ENCODE results near the gene LCN2. TPM values are rescaled to one million over a fixed set of nuclear protein-coding genes. Genes with fewer than 3 reads are reported as not detected.
A peak's percentile ranks its signal among the peaks of the same experiment; 100 is the strongest.

LCN2 gene
- total RNA-seq, 1 donor from 2014 or later: not detected

DNA sequence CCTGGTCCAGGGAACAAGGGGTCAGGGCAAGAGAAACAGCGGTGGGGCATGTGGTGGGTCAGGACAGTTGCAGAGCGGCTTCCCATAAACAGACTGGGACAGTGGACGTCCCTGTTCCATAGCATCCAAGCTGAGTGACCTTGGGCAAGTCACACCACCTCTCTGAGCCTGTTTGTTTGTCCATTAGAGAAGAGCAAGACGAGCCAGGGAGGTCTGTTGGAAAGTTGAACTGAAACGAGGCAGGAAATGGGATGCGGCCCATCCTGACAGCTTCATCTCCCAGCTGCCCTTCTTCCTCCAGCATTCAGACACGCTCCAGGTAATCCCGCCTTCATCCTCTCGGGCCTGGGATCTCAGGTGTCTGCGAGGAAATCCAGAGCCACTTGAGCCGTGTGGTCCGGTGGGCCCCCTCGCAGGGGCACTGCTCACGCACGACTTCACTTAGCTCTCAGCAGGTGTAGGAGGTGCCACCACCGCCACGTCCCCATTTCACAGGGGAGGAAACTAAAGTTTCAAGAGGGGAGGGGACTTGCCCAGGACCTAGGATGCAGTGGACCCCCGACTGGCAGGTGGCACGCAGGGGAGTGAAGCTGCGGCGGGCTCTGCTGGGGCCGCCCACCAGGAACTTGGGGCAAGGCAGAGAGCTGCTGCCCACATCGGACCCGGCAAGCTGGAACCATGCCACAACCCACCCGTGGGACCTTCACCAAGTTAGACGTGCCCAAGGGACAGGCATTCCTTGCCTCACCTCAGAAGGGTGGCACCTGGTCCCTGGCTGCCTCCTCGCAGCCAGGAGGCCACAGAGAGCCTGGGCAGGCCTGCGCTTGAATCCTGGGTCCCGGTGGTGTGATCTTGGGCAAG lies 34.7 kb upstream of the LCN2 start:
- DNase-seq (ENCODE audit: extremely low read depth, low read depth, low spot score): no peak

GRCh38 chr9:128115187-128116103 lies 33.8 kb upstream of the LCN2 start:
- DNase-seq (ENCODE audit: extremely low read depth, low read depth, low spot score): no peak

GRCh38 chr9:128116104-128117083 lies 32.9 kb upstream of the LCN2 start:
- no peak for DNase-seq (ENCODE audit: extremely low read depth, low read depth, low spot score)

DNA sequence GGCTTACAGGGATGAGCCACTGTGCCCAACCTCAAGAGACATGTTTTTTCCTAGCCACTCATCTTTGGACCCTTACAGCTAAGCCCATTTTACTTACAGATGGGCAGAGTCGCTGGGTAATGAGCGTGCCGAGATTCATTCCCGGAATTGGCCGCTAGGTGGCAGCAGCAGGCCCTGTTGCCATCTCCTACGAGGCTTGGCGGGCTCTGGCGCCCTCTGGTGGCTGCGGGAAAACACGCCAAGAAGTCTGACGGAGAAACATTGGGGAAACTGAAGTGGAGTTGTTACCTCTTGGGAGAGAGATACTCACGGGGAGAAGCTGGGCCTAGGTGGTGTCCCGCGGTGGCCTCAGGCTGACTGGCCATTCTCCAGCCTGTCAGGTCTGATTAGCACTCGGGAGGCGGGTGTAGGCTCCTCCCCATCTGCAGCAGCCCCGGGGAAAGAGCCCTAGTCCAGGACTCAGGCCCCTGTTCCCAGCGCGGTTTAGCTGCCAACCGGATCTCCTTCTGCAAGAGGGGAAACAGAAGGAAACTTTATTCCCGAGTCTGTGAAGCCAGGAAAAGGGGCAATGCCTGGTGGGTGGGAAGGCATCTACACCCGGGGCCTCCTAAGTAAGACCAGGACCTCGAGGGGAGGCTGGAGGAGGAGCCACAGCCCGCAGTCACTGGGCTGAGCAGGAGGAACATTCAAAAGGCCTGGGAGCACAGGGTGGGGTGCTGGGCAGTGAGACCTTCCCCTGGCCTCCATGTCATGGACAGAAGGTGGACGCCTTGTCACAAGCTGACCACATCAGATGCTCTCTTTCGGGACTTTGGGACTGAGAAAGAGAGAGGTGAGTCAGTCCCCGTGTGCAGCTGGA lies 31.4 kb upstream of the LCN2 start:
- peak; percentile 57 for DNase-seq (ENCODE audit: extremely low read depth, low read depth, low spot score)

- DNase-seq (ENCODE audit: extremely low read depth, low read depth, low spot score): no peak
These were observed 30.8 kb upstream of the LCN2 start for GRCh38 chr9:128118472-128118857.

- DNase-seq (ENCODE audit: extremely low read depth, low read depth, low spot score): no peak
These were observed 30.1 kb upstream of the LCN2 start for GRCh38 chr9:128118971-128119665.

GRCh38 chr9:128120061-128120740 lies 29.1 kb upstream of the LCN2 start:
- no peak for DNase-seq (ENCODE audit: extremely low read depth, low read depth, low spot score)

GRCh38 chr9:128120741-128121465 lies 28.4 kb upstream of the LCN2 start:
- DNase-seq (ENCODE audit: extremely low read depth, low read depth, low spot score): no peak

GRCh38 chr9:128121466-128121810 lies 27.8 kb upstream of the LCN2 start:
- no peak for DNase-seq (ENCODE audit: extremely low read depth, low read depth, low spot score)

DNA sequence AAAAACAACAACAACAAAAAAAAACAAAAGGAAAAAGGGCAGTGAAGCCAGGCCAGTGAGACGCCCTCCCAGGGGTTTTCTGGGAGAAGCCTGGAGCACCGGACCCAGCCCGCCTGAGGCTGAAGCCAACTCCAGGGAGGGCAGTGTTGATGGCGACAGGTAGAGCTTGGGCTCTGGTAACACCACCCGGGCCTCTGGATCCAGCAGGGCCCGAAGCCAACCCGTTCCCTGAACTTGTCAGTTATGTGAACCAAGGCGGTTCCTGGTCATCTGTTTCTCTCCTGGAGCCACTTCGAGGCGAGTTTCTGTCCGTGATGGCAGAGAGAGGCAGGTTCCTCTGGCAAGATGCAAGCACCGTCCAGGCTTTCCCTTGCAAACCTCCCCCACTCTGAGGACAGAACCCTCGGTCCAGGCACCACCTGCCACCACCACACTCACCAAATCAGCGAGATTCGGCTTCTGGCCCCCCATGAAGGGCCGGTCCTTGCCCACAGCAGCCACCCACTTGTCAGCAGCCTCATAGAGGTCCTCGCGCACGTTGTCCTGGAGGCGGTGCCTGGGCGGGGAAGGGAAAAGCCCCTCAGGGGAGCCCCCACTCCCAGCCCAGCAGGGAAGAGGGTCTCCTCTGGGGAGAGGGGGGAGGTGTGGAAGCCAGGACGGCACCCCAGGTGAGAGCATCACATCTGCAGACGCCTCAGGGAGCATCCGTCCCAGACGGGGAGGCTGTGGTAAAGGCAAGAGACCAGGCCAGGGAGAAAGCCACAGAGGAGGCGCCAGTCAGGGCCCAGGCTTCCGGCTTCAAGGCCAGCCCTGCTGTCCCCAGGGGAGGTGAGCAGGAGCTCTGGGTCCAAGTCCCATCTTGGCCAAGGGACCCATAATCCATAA lies 27.1 kb upstream of the LCN2 start:
- DNase-seq (ENCODE audit: extremely low read depth, low read depth, low spot score): no peak

- DNase-seq (ENCODE audit: extremely low read depth, low read depth, low spot score): no peak
These were observed 26.5 kb upstream of the LCN2 start for GRCh38 chr9:128122809-128123175.

GRCh38 chr9:128123451-128124080 lies 25.7 kb upstream of the LCN2 start:
- DNase-seq (ENCODE audit: extremely low read depth, low read depth, low spot score): no peak

GRCh38 chr9:128124451-128124850 lies 24.8 kb upstream of the LCN2 start:
- no peak for DNase-seq (ENCODE audit: extremely low read depth, low read depth, low spot score)

- no peak for DNase-seq (ENCODE audit: extremely low read depth, low read depth, low spot score)
These were observed 24.2 kb upstream of the LCN2 start for GRCh38 chr9:128124873-128125579.

- DNase-seq (ENCODE audit: extremely low read depth, low read depth, low spot score): no peak
These were observed 23.5 kb upstream of the LCN2 start for GRCh38 chr9:128125580-128126354.
